ENCODE measurements around the gene TMEM178B. TPM values are rescaled to one million over a fixed set of nuclear protein-coding genes. Genes with fewer than 3 reads are reported as not detected.
"Not testable (repeated sequence)": the region's sequence is repeated elsewhere in the genome, so short reads cannot be mapped to it uniquely, and the experiment has no call there.

Gene TMEM178B
- polyA plus RNA-seq, 4 donors = 0.21 to 0.76 (median 0.54) TPM

GRCh38 chr7:141132671-141133070, 58.8 kb downstream of the TMEM178B start:
- no peak for DNase-seq (ENCODE audit: low read depth in 4 of 4, low spot score in 3 of 4)

DNA sequence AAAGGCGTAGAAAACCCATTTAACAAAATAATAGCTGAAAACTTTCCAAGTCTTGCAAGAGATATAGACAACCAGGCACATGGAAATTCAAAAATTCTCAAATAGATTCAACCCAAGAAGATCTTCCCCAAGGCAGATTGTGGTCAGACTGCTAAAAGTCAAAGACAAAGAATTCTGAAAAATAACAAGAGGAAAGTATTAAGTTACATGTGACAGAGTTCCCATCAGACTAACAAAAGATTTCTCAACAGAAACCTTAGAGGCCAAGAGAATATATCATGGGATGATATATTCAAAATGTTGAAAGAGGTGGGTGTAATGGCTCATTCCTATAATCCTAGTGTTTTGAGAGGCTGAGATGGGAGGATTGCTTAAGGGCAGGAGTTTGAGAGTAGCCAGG, 59.8 kb downstream of the TMEM178B start:
- DNase-seq (ENCODE audit: low read depth in 4 of 4, low spot score in 3 of 4) = no peak

DNA sequence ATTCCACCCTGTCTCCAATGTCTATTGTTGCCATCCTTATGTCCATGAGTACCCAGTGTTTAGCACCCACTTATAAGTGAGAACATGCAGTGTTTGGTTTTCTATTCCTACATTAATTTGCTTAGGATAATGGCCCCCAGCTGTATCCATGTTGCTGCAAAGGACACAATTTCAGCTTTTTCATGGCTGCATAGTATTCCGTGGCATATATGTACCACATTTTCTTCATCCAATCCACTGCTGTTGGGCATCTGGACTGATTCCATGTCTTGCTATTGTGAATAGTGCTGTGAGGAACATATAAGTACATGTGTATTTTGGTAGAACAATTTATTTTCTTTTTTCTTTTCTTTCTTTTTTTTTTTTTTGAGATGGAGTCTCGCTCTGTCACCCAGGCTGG, 68.2 kb downstream of the TMEM178B start:
- no peak for DNase-seq (ENCODE audit: low read depth in 4 of 4, low spot score in 3 of 4)

DNA sequence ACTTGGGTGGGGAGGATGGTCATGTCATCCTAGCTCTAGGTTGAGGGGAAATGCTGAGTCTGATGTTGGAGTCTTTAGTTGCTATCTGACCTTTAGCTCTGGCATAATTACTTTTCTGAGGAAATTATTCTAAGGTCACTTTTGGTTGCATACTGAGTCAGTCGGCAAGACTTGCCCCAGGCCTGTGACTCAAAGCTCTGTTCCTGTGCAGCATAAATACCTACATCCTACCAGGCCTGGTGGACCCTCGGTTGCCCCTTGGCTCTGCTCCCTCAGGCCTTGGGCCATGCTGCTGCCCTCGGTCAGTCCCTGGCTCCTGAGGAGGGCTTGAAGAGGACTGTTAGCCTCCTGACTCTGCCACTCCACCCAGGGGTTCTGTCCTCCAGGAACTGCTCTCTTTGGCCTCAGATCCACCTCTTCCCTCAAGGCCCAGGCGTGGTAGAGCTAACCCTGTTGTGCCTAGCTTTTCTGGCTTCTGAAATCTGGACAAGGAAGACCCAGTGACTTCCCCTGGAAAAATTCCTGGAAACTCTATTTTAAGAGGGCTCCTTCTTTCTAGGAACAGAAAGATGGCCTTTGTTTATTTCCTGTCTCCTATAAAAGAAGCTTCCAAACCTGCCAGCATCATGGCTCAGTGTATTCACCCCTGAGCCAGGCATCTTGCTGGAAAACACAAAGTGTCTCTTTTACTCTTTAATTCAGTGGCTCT, 71.2 kb downstream of the TMEM178B start:
- DNase-seq (ENCODE audit: low read depth in 4 of 4, low spot score in 3 of 4) = no peak

DNA sequence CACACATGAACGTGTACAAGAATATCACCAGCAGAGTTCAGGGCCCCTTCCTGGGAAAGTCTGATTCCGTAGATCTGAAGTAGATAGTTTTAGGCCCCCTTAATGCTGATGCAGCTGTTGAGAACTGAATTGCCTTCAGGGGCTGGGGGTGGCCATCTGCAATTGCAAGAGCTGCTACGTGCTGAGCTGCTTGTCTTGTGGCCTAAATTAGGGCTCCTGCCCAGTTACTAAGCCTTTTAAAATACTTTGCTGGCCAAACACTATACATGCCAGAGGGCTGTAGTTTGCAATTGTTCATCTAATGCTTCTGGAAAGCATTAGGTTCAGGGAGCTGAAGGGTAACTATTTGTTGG, 71.7 kb downstream of the TMEM178B start:
- no peak for DNase-seq (ENCODE audit: low read depth in 4 of 4, low spot score in 3 of 4)

GRCh38 chr7:141147482-141147881, 73.6 kb downstream of the TMEM178B start:
- DNase-seq (ENCODE audit: low read depth in 4 of 4, low spot score in 3 of 4) = no peak

GRCh38 chr7:141150465-141150864, 76.6 kb downstream of the TMEM178B start:
- DNase-seq (ENCODE audit: low read depth in 4 of 4, low spot score in 3 of 4) = no peak

GRCh38 chr7:141151746-141152145, 77.9 kb downstream of the TMEM178B start:
- no peak for DNase-seq (ENCODE audit: low read depth in 4 of 4, low spot score in 3 of 4)

- no peak for DNase-seq (ENCODE audit: low read depth in 4 of 4, low spot score in 3 of 4)
Observed at GRCh38 chr7:141153231-141153630, 79.4 kb downstream of the TMEM178B start.

- DNase-seq (ENCODE audit: low read depth in 4 of 4, low spot score in 3 of 4) = no peak
Observed at GRCh38 chr7:141154131-141154732, 80.4 kb downstream of the TMEM178B start.

DNA sequence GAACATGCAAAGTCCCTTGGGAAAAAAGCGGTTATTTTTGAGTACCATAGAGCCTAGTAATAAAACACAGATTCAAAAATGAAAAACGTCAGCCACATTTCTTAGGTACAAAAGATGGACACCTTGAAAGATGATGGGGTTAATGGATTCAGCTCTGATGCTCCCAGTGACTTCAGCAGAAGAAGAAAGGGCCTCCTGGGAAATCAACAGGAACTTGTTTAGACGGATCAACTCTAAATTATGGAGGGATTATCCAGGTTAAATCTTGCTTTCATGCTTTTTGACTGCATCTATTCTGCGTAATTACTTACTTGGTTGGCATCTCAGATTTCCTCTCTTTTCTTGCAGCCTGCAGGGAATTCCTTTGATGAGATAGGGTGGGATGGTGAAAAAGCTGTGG, 82.5 kb downstream of the TMEM178B start:
- DNase-seq (ENCODE audit: low read depth in 4 of 4, low spot score in 3 of 4) = no peak

- DNase-seq (ENCODE audit: low read depth in 4 of 4, low spot score in 3 of 4) = no peak
Observed at GRCh38 chr7:141157138-141157765, 83.4 kb downstream of the TMEM178B start.

DNA sequence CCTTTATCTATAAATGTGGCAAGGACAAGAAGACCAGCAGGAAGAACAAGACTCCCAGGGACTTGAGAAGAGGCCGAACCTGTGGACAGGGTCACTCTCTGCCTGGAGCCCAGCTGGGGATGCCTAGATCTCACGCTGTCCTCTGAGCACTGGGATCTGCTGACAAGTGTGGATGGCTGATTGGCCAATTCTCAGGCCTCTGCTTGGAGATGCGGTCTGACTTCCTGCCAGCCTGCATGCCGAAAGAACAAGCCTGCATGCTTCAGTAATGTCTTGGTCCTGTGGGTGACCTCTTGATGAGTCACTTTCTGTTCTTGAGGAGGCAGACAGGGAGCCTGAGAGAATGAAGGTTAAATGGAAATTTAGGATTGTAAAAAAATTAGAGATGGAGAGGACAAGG, 84.7 kb downstream of the TMEM178B start:
- no peak for DNase-seq (ENCODE audit: low read depth in 4 of 4, low spot score in 3 of 4)

DNA sequence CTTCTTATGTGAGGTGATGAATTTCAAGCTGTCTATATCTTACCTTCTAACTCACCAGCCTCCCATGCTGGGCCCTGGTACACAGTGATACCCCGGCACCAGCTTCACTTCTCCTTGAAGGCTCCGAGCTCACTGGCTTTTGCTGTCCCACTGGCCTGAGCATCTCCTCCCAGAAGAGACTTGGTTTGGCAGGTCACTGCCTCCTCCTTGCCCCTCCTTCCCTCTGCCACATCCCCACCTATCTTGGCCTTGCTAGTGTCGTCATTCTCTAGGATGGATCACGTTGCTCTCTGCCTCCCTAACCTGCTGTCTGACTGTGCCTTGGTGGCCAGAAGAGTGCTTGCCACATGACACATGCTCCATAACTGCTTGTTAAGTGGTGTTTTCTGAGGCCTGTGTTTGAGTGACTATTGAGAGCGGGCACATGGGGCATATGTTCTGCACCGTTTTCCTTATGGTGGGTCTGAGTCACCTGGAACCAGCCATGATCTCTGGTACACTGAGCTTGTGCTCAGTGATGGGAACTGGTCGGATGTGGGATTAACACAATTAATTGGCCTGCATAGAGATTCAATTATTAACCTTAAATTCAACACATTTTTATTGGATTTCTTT, 86.5 kb downstream of the TMEM178B start:
- no peak for DNase-seq (ENCODE audit: low read depth in 4 of 4, low spot score in 3 of 4)

GRCh38 chr7:141161550-141162535, 88.0 kb downstream of the TMEM178B start:
- peak in 2 of 4 donors; percentile 2 to 19 for DNase-seq (ENCODE audit: low read depth in 4 of 4, low spot score in 3 of 4)

DNA sequence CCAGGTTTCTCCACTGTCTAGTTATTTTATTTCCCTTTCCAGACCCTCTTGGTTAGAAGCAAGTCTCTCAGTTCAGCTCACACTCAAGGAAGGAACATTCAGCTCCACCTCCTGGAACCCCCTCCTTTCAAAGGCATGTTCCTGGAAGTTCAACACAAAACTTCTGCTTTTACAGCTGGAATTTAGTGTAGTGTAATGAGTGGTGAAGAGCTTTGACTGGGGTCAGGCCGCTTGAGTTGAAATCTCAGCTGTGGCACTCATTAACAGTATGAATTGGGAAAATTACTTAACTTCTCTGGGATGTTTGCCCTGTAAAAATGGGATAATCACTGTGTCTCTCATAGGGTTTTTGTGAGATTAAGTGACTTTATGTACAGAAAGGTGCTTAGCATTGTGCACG, 91.7 kb downstream of the TMEM178B start:
- DNase-seq (ENCODE audit: low read depth in 4 of 4, low spot score in 3 of 4) = no peak

DNA sequence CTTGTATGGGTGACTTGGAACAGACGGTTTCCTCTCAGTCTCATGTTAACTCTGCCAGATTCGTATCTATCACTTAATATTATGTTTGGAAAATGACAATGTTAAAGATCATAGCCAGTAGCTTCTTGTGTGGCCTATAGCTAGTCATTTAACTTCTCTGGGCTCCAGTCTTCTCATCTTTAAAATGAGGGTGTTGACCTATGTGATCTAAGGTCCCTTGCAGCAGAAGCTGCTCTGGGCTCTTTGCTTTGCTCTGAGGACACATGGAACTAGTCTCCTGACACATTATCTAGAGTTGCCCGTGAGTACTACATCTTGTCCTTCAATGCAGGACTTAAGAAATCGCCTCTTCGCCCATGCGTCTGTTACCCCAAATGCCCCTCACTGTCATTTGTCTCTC, 93.1 kb downstream of the TMEM178B start:
- no peak for DNase-seq (ENCODE audit: low read depth in 4 of 4, low spot score in 3 of 4)

- DNase-seq (ENCODE audit: low read depth in 4 of 4, low spot score in 3 of 4) = no peak
Observed at GRCh38 chr7:141167381-141167964, 93.6 kb downstream of the TMEM178B start.

DNA sequence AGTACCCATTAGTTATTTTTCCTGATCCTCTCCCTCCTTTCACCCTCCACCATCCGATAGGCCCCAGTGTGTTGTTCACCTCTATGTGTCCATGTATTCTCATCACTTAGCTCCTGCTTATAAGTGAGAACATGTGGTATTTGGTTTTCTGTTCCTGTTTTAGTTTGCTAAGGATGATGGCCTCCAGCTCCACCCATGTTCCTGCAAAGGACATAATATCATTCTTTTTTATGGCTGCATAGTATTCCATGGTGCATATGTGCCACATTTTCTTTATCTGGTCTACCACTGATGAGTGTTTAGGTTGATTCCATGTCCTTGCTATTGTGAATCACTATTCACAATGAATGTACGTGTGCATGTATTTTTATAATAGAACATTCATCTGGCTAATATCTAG, 95.3 kb downstream of the TMEM178B start:
- not testable (repeated sequence) for DNase-seq (ENCODE audit: low read depth in 4 of 4, low spot score in 3 of 4)

DNA sequence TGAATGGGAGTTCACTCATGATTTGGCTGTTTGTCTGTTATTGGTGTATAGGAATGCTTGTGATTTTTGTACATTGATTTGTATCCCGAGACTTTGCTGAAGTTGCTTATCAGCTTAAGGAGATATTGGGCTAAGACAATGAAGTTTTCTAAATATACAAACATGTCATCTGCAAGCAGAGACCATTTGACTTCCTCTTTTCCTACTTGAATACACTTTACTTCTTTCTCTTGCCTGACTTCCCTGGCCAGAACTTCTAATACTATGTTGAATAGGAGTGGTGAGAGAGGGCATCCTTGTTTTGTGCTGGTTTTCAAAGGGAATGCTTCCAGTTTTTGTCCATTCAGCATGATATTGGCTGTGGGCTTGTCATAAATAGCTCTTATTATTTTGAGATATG, 101.9 kb downstream of the TMEM178B start:
- DNase-seq (ENCODE audit: low read depth in 4 of 4, low spot score in 3 of 4) = not testable (repeated sequence)

Data from left renal pelvis (tissue), 4 donors.